ENCODE results near the gene SCAMP5.

The SCAMP5 gene

DNA sequence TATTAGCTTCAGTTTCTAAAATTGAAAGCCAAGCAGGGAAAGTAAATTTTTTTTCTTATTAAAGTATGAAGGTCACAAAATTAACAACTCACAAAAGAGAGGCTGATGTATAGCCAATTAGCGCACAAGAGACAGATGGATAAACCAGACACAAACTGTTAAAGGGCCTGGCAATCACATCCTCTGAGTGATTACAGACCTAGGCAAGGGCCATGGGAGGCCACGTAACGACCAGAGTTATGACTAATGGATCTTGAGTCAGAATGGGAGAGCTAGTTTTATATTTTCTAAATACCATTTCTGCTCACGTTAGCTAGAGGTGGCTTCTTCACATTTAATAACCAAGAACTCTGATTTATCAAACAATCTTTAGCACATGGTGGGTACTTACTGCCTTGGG, 17.8 kb upstream of the SCAMP5 start:
- no peak for DNase-seq

DNA sequence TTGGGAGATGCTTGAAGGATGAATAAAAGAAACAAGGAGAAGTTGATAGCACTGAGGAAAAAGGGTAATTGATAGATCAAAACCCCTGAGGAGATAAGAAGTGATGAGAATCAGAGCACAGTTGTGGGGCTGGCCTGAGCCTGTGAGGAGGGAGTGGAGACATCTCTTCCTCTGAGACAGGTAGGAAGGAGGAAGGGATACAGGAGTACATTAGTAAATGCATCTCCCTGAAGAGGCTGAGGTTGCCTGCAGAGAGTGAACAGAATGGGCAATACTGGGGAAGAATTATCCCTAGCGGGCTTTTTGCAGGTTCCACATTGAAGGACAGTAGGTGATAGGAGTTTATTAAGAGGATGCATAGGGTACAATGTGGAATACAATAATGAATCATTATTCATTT, 17.3 kb upstream of the SCAMP5 start:
- no peak for DNase-seq

DNA sequence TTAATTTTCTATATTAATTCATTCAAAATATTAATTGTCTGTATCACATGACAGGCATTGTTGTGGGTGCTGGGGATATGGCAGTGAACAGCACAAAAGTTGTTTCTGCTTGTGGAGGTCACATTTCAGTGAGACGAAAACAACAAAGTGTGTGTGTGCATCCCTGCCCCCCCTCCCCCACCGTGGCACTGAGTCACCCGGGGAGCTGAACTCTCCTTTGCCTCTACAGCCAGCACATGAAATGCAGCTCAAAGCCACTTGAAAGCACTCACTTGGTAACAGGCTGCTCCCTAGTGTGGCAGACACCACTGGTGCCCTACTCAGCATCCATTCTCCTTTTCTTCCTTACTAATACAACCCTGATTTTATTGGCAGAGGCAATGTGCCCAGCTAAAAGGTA, 16.9 kb upstream of the SCAMP5 start:
- DNase-seq = no peak

DNA sequence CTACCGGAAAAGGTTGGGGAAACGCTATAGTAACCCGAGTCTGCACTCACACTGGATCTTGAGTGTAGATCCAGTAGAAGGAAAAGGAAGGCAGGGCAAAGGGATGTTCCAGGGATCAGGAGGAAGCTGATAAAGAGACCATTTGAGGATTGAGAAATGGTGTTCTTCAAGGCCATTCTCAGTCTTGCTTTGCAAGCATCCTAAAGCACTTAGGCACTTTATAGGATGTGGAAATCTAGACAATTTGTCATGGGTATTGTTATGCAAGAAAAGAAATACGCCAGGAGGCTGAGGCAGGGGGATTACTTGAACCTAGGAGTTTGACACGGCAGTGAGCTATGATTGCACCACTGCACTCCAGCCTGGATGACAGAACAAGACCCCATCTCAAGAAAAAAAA, 13.2 kb upstream of the SCAMP5 start:
- no peak for DNase-seq

DNA sequence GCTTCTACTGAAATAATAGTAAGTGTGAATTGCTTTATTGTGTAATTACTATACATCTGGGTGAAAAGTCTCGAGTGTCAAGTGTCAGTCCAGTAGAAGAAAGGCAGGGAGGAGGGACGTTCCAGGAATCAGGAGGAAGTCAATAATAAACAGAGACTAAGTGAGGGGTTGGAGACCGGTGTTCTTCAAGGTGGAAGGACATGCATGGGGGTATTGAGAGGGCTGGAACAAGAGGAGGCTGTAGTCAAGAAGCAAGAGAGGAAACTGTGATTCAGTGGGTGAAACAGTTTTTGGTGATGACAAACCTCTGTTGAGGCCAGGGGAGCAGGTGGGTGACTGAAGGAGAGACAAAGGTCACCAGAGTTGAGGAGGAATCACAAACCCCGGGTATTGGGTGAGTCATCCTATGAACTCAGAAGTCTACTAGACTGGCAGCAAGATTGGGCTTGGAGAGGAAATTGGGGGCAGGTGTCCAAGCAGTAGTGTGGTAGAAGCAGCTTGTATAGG, 11.6 kb upstream of the SCAMP5 start:
- no peak for DNase-seq

DNA sequence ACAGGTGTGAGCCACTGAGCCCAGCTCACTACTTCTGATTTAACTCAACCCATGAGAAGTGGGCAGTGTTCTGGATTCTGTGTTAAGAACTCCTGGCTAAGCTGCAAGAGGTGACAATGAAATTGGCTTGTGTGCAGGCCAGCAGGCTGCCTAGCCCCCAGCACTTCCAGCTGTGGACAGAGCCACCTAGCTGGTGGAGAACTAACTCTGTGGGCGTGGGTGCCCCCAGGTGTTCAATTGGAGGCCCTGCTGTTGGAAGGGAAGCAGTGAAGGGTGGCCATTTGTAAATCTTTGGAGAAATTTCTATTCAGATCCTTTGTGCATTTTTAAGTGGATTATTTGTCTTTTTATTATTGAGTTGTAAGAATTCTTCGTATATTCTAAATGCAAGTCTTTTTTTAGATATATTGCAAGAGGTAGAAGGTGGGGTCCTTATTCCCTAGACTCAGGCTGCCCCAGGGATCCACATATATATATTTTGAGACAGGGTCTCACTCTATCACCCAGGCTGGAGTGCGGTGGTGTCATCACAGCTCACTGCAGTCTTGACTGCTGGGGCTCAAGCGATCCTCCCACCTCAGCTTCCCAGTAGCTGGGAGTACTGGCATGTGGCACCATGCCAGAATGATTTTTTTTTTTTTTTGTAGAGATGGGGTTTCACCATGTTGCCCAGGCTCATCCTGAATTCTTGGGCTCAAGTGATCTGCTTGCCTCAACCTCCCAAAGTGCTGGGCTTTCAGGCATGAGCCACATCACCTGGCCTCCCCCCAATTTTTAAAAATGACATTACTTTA, 7.2 kb upstream of the SCAMP5 start:
- peak; percentile 60 to 73 for DNase-seq

DNA sequence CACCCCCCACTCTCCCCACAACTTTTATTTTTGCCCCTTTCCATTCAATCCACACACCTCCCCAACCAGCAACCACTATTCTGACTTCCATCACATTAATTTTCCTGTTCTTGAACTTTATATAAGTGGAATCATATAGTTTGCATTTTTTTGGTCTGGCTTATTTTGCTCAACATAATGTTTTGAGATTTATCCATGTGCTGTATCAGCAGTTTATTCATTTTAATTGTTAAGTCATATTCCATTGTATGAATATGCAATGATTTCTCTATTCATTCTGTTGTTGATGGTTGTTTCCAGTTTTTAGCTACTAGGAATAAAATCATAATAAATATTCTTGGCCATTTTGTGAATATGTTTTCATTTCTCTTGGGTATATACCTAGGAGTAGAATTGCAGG, 5.8 kb upstream of the SCAMP5 start:
- DNase-seq = no peak

DNA sequence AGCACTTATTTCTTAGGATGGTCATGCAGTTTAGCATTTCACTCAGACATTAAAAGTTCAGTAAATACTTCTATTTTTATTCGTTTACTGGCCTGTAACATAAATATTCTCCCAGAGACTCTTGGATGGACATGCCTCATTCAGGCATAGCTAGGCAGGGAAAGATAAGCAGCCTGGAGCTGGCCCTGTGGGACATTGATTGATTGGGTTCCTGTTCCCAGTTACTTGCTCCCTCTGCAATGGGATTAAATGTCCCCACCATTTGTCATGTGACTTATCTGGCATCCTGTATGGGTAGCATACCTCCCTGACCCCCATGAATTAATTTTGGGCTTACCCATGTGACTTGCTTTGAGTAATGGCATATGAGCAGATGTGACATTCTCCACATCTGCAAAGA, 2.7 kb upstream of the SCAMP5 start:
- DNase-seq = no peak

DNA sequence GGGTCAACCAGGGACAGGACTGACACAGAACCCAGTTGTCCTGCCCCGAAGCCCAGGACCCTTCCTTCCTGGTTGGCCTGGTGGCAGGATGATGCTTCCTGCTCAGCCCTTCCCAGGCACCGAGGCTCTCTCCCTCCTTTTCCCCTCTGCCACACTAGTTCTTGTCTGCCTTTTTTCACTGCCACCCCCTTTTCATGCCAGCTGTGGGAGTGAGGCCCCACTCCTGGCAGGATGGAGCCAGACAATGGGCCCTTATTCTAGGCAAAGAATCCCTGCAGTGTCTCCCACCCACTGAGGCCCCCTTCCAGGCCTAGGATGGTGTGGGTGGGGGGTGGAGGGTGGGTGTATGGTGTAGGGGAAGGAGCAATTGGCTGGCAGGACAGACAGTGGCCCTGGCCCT, 1.1 kb upstream of the SCAMP5 start:
- DNase-seq = no peak

DNA sequence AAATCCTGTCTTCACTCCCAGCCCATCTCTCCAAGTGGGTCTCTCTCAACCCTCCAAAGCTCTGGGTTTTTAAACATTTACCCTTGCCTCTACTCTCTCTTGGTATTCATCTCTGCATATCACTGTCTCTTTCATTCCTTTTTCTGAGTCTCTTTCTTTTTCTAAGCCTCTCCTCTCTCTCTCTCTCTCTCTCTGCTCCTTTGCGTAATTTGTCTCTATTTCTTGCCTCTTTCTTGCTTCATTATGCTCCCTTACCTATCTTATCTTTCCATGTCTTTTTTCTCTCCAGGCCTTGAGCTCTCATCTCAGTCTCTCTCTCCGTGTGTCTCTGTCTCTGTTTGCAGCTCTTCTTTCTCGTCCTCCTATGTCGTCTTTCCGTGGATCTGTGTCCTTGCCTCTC, 678 bp upstream of the SCAMP5 start:
- DNase-seq = no peak

DNA sequence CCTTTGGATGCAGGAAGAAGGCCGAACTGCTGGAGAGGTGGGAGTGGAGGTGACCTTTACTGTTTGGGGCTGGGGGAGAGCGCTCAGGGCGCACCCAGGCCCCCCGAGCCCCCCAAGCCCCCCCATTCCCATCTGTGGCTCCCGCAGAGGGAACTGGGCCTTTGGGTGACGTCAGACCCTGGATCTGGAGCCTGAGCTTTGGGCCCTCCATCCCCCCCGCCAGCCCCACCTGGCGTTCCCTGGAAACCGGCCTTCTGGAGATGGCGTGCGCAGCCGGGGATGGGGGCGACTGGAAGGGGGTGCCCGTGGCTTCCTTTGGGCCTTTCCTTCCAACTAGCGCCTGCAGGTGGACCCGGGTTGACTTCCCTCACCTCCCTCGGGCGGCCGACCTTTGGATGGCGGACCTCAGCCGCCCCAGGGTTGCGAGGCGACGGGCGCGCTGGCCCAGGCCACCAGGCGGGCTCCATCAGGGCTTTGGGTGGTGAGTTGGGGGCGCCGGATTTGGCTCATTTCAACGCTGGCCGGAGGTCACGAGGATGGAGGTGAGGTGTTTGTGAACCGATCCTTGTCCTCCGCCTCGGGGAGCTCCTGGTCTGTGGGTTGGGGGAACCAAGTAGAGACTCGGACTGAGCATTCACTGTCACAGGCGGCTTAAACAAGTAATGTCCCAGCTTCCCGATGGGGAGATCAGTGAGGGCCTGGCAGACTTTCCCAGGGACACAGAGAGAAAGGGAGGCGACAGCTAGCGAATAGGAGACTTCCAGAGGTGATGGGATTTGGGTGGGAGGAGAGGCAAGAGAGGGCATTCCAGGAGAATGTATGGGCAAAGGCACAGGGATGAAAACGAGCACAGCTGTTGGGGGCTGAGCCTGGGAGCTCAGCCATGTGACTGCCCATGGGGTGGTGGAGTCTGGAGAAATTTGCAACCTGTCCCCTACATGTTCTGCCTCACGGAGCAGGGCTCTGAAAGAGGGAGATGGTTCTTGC, 709 bp downstream of the SCAMP5 start:
- DNase-seq = no peak

DNA sequence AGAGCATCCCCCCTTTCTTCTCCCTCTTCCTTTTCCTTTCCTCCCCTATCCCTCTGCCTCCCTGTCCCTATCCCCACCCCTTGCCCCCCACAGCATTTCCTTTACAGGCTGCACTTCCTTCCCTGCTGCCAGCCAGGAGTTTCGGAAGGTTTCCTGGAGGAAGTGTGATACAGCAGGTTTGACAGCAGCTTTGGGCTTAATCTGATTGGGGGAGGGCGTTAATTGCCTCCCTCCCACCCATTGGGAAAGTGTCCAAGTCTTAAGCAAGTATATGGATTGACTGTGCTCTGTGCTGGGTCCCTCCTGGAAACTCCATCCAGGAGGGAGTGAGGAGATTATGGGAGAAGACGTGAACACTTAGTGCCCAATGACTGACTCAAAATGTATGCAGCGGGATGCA, 1.8 kb downstream of the SCAMP5 start:
- no peak for DNase-seq

DNA sequence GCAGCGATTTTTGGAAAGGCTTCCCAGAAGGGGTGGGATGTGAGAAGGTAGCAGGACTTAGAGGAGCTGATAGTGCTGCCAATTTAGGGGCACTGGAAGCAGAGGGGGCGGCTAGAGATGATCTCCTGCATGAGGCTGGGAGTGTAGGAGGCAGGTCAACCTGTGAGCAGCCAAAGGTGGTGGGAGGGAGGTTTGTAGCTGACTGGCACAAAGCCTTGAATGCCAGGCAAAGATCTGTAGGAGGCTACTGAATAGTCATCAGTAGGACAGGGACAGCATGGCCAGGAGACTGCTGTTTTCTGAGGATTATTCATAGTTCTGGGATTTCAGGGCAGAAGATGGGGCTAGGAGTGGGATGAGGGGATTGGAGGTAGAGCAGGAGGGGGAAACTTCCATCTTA, 2.2 kb downstream of the SCAMP5 start:
- DNase-seq = no peak

DNA sequence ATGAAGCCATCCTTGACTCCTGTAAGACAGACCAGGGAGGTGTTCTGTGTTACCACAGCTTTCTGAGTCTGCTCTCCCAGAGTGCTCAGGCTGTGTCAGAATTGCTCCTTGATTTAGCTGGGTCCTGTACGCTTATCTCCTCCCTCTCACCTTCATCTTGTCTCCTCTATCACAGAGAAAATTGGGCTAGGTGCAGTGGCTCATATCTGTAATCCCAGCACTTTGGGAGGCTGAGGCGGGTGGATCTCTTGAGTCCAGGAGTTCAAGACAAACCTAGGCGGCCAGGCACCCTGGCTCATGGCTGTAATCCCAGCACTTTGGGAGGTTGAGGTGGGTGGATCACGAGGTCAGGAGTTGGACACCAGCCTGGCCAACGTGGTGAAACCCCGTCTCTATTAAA, 5.9 kb downstream of the SCAMP5 start:
- no peak for DNase-seq

DNA sequence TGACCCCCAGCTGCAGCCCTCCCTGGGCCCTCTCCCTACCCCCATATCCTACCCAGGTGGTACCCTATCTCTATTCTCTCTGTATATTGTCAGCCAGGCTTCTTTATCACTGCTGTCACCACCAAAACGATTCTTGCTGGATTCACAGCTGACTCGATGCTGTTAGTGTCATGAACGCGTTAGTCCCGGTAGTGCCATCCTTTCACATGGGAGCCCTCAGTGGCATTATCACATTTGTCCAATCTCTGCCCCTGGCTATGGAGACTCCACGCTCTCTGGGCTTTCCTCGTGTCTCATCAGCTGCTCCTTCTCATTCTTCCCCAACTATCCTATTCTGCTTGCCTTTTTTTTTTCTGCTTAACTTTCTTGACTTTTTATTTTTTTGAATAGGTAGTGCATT, 7.0 kb downstream of the SCAMP5 start:
- no peak for DNase-seq

DNA sequence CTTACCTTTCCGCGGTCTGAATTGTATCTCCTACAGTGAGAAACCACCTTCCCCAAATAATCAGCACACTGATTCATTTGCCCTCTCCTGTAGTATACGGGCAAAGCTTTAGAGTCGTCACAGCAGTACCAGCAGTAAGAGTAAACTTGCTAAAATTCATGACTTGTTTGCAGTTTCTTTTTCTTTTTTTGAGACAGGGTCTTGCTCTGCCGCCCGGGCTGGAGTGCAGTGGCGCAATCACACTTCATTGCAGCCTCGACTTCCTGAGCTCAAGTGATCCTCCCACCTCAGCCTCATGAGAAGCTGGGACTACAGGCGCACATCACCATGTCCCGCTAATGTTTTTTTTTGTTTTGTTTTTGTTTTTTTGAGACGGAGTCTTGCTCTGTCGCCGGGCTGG, 11.9 kb downstream of the SCAMP5 start:
- DNase-seq = peak; percentile 26 to 41

DNA sequence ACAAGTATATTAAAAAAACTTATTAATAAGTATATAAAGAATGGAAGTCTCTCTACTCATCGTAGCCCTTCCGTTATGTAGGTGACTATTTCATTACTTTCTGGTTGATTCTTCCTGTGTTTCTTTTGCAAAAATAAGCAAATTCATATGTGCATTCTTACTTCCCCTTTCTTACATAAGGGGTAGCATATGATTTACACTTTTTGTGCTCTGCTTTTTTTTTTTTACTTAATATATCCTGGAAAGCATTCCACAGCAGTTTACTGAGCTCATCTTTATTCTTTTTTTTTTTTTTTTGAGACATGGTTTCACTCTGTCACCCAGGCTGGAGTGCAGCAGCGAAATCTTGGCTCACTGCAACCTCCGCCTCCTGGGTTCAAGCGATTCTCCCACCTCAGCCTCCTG, 12.9 kb downstream of the SCAMP5 start:
- DNase-seq = peak; percentile 27 to 37

DNA sequence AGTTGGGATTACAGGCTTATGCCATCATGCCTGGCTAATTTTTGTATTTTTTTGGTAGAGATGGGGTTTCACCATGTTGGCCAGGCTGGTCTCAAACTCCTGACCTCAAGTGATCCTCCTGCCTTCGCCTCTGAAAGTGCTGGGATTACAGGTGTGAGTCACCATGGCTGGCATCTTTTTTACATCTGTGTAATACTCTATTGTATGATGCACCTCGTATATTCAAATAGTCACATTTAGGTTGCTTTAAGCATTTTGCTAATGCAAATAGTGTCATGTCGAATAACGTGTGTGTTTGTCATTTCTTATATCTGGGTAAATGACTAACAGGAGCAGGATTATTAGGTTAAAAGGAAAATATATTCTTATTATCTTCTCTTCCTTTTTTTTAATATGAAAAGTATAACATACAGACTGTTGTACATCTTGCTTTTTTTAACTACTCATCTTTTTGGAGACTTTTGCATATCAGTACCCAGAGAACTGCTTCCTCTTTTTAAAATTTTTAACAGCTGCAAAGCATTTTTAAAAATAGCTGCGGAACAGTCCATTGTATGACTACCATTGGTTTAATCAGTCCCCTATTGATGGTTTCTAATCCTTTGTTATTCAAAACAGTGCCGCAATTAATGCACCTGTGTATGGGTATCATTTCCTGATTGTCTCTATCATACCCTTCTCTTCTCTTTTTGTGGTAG, 13.4 kb downstream of the SCAMP5 start:
- DNase-seq = peak; percentile 76 to 80

DNA sequence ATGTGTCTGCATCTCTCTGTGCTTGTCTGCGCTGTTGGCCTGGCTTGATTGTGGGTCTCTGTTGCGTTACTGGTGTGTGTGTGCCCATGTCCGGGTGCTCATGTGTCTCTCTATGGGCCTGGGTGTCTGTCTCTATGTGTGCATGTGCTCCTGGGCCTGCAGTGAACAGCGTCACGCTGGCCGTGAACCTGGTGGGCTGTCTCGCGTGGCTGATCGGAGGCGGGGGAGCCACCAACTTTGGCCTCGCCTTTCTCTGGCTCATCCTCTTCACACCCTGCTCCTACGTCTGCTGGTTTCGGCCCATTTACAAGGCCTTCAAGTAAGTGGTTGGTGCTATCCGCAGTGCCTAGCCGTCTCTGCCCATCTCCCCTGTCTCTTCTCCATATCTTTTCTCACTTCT, 21.1 kb downstream of the SCAMP5 start:
- DNase-seq = no peak

DNA sequence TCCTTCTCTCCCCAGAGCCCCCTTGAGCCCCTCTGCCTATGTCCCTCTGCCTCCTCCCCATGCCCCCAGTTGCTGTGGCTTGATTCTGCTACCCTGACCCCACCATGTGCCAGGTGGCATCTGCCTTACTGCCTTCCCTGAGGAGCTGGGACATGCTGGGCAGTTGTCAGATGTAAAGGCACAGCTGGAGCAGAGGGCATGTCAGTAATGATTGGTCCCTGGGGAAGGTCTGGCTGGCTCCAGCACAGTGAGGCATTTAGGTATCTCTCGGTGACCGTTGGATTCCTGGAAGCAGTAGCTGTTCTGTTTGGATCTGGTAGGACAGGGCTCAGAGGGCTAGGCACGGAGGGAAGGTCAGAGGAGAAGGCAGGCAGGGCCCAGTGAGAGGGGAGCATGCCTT, 24.6 kb downstream of the SCAMP5 start:
- DNase-seq = no peak

DNA sequence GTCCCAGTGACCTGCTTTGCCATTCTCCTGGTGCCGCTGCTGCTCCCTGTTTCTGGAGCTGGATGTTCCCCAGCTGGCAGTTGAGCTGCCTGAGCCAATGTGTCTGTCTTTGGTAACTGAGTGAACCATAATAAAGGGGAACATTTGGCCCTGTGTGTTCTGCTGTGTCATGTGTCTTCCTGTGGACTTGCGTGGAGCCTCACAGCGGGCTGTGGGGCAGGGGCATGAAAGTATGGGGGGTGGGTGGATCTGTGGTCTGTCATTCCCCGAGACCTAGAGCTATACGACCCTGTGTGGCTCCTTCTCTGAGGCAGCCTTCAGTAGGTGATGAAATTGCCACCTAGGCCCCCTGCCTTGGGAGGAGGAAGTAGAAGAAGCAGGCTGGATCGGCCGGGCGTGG, 26.0 kb downstream of the SCAMP5 start:
- no peak for DNase-seq

DNA sequence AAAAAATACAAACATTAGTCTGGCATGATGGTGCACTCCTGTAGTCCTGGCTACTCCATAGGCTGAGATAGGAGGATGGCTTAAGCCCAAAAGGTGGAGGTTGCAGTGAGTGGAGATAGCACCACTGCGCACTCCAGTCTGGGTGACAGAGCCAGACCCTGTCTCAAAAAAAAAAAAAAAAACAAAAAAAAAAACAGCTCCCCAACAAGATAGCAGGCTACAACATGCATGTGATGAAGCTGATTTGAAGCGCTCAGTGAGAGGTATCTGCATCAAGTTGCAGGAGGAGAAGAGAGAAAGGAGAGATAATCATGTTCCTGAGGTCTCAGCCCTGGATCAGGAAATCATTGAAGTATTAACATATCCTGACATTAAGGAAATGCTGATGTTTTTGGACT, 27.4 kb downstream of the SCAMP5 start:
- no peak for DNase-seq

DNA sequence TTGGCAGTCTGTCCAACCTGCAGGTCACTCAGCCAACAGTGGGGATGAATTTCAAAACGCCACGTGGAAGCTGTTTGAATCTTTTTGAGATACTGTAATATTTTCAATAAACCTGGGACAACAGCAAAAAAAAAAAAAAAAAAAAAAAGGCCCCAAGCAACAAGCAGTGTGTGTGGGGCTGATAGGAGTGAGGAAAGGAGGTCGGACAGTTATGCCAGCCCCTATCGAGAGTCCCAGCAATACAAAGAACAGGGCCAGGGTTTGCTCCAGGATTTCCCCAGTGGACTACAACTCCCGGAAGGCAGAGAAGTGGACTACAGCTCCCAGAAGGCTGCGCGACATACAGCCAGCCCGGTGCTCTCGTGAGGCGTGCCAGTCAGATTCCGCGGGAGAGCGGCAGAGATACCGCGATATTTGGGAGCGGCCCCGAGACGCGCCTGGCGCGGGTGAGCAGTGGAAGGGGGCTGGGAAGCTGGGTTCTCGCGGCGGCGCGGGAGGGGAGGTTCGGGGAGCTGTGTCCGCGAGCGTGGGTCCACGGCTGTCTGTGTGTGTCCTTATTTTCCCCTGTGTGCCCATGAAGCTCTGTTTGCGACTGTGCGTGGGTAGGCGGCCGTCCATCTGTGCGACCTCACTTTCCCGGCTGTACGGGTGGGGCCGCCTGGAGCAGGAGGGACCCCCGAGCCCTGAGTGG, 28.0 kb downstream of the SCAMP5 start, which contains the start of gene PPCDC:
PPCDC (plus strand) TSS at position 410 of the 691 bp plus-strand sequence. CDS start 4,729 bp downstream, outside the sequence.
- DNase-seq = peak; percentile 94 to 95
